ENCODE results near the gene OPN4.

Gene OPN4

GRCh38 chr10:86632951-86633350 lies 21.4 kb upstream of the OPN4 start:
- Histone ChIP-seq H3K4me3 (ENCODE audit: low read length) (no peak overlapping the region), H2AFZ (ENCODE audit: low read length) (no peak overlapping the region), H3K9me2 (replicated peaks; ENCODE audit: insufficient read depth, low read length) (no peaks in the 10 kb centered on the region), H3F3A (ENCODE audit: insufficient read depth, low read length) (no peaks in the 10 kb centered on the region), H3K4me2 (ENCODE audit: low read depth, low read length) (no peak overlapping the region), H3K9ac (ENCODE audit: low read length) (no peak overlapping the region), H3K27ac (ENCODE audit: low read length) (no peak overlapping the region), H3K36me3 (replicated peaks; ENCODE audit: insufficient read depth, low read length) (no peaks in the 10 kb centered on the region), H3K9me3 (replicated peaks; ENCODE audit: insufficient read depth, low read length) (no peaks in the 10 kb centered on the region), H3K79me2 (ENCODE audit: low read length) (no peaks in the 10 kb centered on the region), H4K20me1 (ENCODE audit: insufficient read depth, low read length) (no peaks in the 10 kb centered on the region), H3K4me1 (ENCODE audit: low read length) (no peaks in the 10 kb centered on the region), H3K27me3 (replicated peaks; ENCODE audit: insufficient read depth, low read length) (0 out of 2 replicates have a peak, but pooled peaks cover 4% of the 10 kb centered on the region)
- TF ChIP-seq EZH2 (optimal IDR thresholded peaks at IDR 0.05; ENCODE audit: low read depth, low read length) (no peak), CTCF (IDR thresholded peaks at IDR 0.05; ENCODE audit: low read length) (no peak), EZH2phosphoT487 (IDR thresholded peaks at IDR 0.05; ENCODE audit: low read length) (no peak)
- no peak for DNase-seq

- Histone ChIP-seq H3K9me2 (replicated peaks; ENCODE audit: insufficient read depth, low read length) (no peaks in the 10 kb centered on the region), H3K27me3 (replicated peaks; ENCODE audit: insufficient read depth, low read length) (0 out of 2 replicates have a peak, but pooled peaks cover 4% of the 10 kb centered on the region), H3F3A (ENCODE audit: insufficient read depth, low read length) (no peaks in the 10 kb centered on the region), H3K4me3 (ENCODE audit: low read length) (no peak overlapping the region), H3K27ac (ENCODE audit: low read length) (no peak overlapping the region), H3K36me3 (replicated peaks; ENCODE audit: insufficient read depth, low read length) (no peaks in the 10 kb centered on the region), H3K4me2 (ENCODE audit: low read depth, low read length) (no peak overlapping the region), H3K9me3 (replicated peaks; ENCODE audit: insufficient read depth, low read length) (no peaks in the 10 kb centered on the region), H2AFZ (ENCODE audit: low read length) (no peak overlapping the region), H3K9ac (ENCODE audit: low read length) (no peak overlapping the region), H3K79me2 (ENCODE audit: low read length) (no peaks in the 10 kb centered on the region), H3K4me1 (ENCODE audit: low read length) (no peaks in the 10 kb centered on the region), H4K20me1 (ENCODE audit: insufficient read depth, low read length) (no peaks in the 10 kb centered on the region)
- TF ChIP-seq EZH2phosphoT487 (IDR thresholded peaks at IDR 0.05; ENCODE audit: low read length) (no peak), CTCF (IDR thresholded peaks at IDR 0.05; ENCODE audit: low read length) (no peak), EZH2 (optimal IDR thresholded peaks at IDR 0.05; ENCODE audit: low read depth, low read length) (no peak)
- no peak for DNase-seq
These were observed 18.9 kb upstream of the OPN4 start for GRCh38 chr10:86635402-86635801.

- Histone ChIP-seq H3K9ac (ENCODE audit: low read length) (no peak overlapping the region), H3K4me2 (ENCODE audit: low read depth, low read length) (no peak overlapping the region), H3K9me3 (replicated peaks; ENCODE audit: insufficient read depth, low read length) (no peaks in the 10 kb centered on the region), H3K4me1 (ENCODE audit: low read length) (no peaks in the 10 kb centered on the region), H3K27me3 (replicated peaks; ENCODE audit: insufficient read depth, low read length) (0 out of 2 replicates have a peak, but pooled peaks cover 4% of the 10 kb centered on the region), H4K20me1 (ENCODE audit: insufficient read depth, low read length) (no peaks in the 10 kb centered on the region), H2AFZ (ENCODE audit: low read length) (no peak overlapping the region), H3K36me3 (replicated peaks; ENCODE audit: insufficient read depth, low read length) (no peaks in the 10 kb centered on the region), H3F3A (ENCODE audit: insufficient read depth, low read length) (no peaks in the 10 kb centered on the region), H3K79me2 (ENCODE audit: low read length) (no peaks in the 10 kb centered on the region), H3K4me3 (ENCODE audit: low read length) (no peak overlapping the region), H3K9me2 (replicated peaks; ENCODE audit: insufficient read depth, low read length) (no peaks in the 10 kb centered on the region), H3K27ac (ENCODE audit: low read length) (no peak overlapping the region)
- no peak for DNase-seq
- TF ChIP-seq EZH2 (optimal IDR thresholded peaks at IDR 0.05; ENCODE audit: low read depth, low read length) (no peak), CTCF (IDR thresholded peaks at IDR 0.05; ENCODE audit: low read length) (no peak), EZH2phosphoT487 (IDR thresholded peaks at IDR 0.05; ENCODE audit: low read length) (no peak)
These were observed 18.0 kb upstream of the OPN4 start for GRCh38 chr10:86636311-86636710.

Measured in MM.1S (cell line).